Measurements from ENCODE around the gene TRMT5.

TRMT5 gene

DNA sequence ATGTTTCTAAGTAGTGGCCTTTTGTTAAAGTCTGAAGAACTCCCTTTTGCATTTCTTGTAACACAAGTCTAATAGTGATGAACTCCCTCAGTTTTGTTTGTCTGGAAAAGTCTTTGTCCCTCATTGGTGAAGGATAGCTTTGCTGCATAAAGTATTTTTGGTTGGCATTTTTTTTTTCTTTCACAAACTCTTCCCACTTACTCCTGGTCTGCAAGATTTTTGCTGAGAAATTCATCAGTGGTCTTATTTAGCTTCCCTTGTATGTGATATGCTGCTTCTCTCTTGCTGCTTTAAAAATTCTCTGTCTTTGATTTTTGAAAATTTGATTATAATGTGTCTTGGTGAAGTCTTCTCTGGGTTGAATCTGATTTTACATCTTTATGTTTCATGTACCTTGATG is 22.7 kb downstream of the TRMT5 start:
- peaks cover 3 to 5% of the 10 kb centered on the region in 2 experiments for H3K36me3 ChIP-seq (ENCODE audit: control insufficient read depth in 1 of 2, insufficient read depth in 2 of 2, low read depth in 1 of 2, low read length in 2 of 2)
- H2BK5ac ChIP-seq (ENCODE audit: low read depth, low read length, poor library complexity, severe bottlenecking) = no peak overlapping the region
- no peak overlapping the region for H3K27ac ChIP-seq (ENCODE audit: low read length, poor library complexity, severe bottlenecking)
- H3K4me2 ChIP-seq (ENCODE audit: low read length, poor library complexity, severe bottlenecking) = no peak overlapping the region
- no peak overlapping the region for H2BK15ac ChIP-seq (ENCODE audit: low read depth, poor library complexity, severe bottlenecking)
- DNase-seq = no peak
- no peak overlapping the region for H3K9ac ChIP-seq (ENCODE audit: low read length)
- H3K9me3 ChIP-seq (ENCODE audit: control insufficient read depth, low read length) = peaks cover 54% of the 10 kb centered on the region
- H3K18ac ChIP-seq (ENCODE audit: low read depth in 1 of 2, low read length in 2 of 2) = no peak overlapping the region
- H2AFZ ChIP-seq (ENCODE audit: low read depth, low read length) = no peak overlapping the region
- no peak overlapping the region for H4K8ac ChIP-seq (ENCODE audit: low read length)
- no peak overlapping the region for H2BK12ac ChIP-seq (ENCODE audit: low read length in 2 of 2)
- peak overlapping the region in 1 of 2 experiments; percentile 24 for H3K4me3 ChIP-seq (ENCODE audit: insufficient read depth in 1 of 2, low read depth in 1 of 2, low read length in 2 of 2)
- H2BK120ac ChIP-seq (ENCODE audit: low read depth, low read length) = no peak overlapping the region
- no peak overlapping the region for H4K91ac ChIP-seq (ENCODE audit: low read length)
- peaks cover 13% of the 10 kb centered on the region for H3K79me1 ChIP-seq (replicated peaks; ENCODE audit: low read length, poor library complexity, severe bottlenecking)
- H3K4me1 ChIP-seq (ENCODE audit: control insufficient read depth, insufficient read depth, low read depth, low read length) = no peaks in the 10 kb centered on the region
- no peak overlapping the region for H2AK5ac ChIP-seq (ENCODE audit: low read length, severe bottlenecking)
- no peaks in the 10 kb centered on the region for H3K27me3 ChIP-seq (ENCODE audit: control insufficient read depth in 1 of 2, insufficient read depth in 1 of 2, low read length in 2 of 2)
- H3K4ac ChIP-seq (ENCODE audit: low read depth in 1 of 2, low read length in 2 of 2) = no peak overlapping the region
- H3K23ac ChIP-seq (ENCODE audit: low read length in 2 of 2) = no peak overlapping the region
- no peak overlapping the region for H3K14ac ChIP-seq (ENCODE audit: low read length in 2 of 2)

DNA sequence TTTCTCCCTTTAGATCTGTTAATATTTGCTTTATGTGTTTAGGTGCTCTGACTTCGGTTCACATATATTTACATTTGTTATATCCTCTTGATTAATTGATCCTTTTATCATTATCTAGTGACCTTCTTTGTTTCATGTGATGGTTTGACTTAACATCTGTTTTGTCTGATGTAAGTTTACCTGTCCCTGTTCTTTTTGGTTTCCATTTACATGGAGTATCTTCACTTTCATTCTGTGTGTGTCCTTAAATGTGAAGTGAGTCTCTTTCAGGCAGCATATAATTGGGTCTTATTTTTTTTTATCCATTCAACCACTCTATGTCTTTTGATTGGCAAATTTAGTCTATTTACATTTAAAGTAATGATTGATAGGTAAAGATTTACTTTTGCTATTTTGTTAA is 24.2 kb downstream of the TRMT5 start:
- no peak overlapping the region for H2BK12ac ChIP-seq (ENCODE audit: low read length in 2 of 2)
- H3K9me3 ChIP-seq (ENCODE audit: control insufficient read depth, low read length) = peaks cover 56% of the 10 kb centered on the region
- H2BK120ac ChIP-seq (ENCODE audit: low read depth, low read length) = no peak overlapping the region
- no peak overlapping the region for H2AFZ ChIP-seq (ENCODE audit: low read depth, low read length)
- no peak overlapping the region for H3K9ac ChIP-seq (ENCODE audit: low read length)
- H4K8ac ChIP-seq (ENCODE audit: low read length) = no peak overlapping the region
- no peaks in the 10 kb centered on the region for H3K27me3 ChIP-seq (ENCODE audit: control insufficient read depth in 1 of 2, insufficient read depth in 1 of 2, low read length in 2 of 2)
- H3K36me3 ChIP-seq (ENCODE audit: control insufficient read depth in 1 of 2, insufficient read depth in 2 of 2, low read depth in 1 of 2, low read length in 2 of 2) = peaks cover 3 to 5% of the 10 kb centered on the region in 2 experiments
- peaks cover 14% of the 10 kb centered on the region for H3K79me1 ChIP-seq (replicated peaks; ENCODE audit: low read length, poor library complexity, severe bottlenecking)
- H3K4me3 ChIP-seq (ENCODE audit: insufficient read depth in 1 of 2, low read depth in 1 of 2, low read length in 2 of 2) = no peak overlapping the region
- H4K91ac ChIP-seq (ENCODE audit: low read length) = no peak overlapping the region
- no peak overlapping the region for H2BK5ac ChIP-seq (ENCODE audit: low read depth, low read length, poor library complexity, severe bottlenecking)
- DNase-seq = no peak
- no peak overlapping the region for H3K27ac ChIP-seq (ENCODE audit: low read length, poor library complexity, severe bottlenecking)
- H2AK5ac ChIP-seq (ENCODE audit: low read length, severe bottlenecking) = no peak overlapping the region
- H3K4ac ChIP-seq (ENCODE audit: low read depth in 1 of 2, low read length in 2 of 2) = no peak overlapping the region
- H2BK15ac ChIP-seq (ENCODE audit: low read depth, poor library complexity, severe bottlenecking) = no peak overlapping the region
- no peak overlapping the region for H3K23ac ChIP-seq (ENCODE audit: low read length in 2 of 2)
- H3K4me2 ChIP-seq (ENCODE audit: low read length, poor library complexity, severe bottlenecking) = no peak overlapping the region
- WGBS = no CpG with 5 or more reads among the region's 1 CpG
- no peak overlapping the region for H3K14ac ChIP-seq (ENCODE audit: low read length in 2 of 2)
- no peak overlapping the region for H3K18ac ChIP-seq (ENCODE audit: low read depth in 1 of 2, low read length in 2 of 2)
- H3K4me1 ChIP-seq (ENCODE audit: control insufficient read depth, insufficient read depth, low read depth, low read length) = no peaks in the 10 kb centered on the region

DNA sequence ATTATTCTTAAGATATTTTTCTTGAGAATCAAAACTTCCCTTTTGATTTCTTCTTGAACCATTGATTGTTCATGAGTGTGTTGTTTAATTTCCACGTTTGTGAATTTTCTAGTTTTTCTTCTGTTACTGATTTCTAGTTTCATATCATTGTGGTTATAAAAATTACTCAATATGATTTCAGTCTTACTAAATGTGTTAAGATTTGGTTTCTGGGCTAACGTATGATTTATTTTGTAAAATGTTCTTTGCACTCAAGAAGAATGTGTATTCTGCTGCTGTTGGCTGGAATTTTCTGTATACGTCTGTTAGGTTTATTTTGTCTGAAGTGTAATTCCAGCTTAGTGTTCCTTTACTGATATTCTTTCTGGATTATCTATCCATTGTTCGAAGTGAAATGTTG is 24.7 kb downstream of the TRMT5 start:
- Histone ChIP-seq H3K18ac (ENCODE audit: low read depth in 1 of 2, low read length in 2 of 2) (no peak overlapping the region), H2BK5ac (ENCODE audit: low read depth, low read length, poor library complexity, severe bottlenecking) (no peak overlapping the region), H3K14ac (ENCODE audit: low read length in 2 of 2) (no peak overlapping the region), H2BK12ac (ENCODE audit: low read length in 2 of 2) (no peak overlapping the region), H4K91ac (ENCODE audit: low read length) (no peak overlapping the region), H4K8ac (ENCODE audit: low read length) (no peak overlapping the region), H3K9me3 (ENCODE audit: control insufficient read depth, low read length) (peaks cover 56% of the 10 kb centered on the region), H2BK120ac (ENCODE audit: low read depth, low read length) (no peak overlapping the region), H3K79me1 (replicated peaks; ENCODE audit: low read length, poor library complexity, severe bottlenecking) (peaks cover 14% of the 10 kb centered on the region), H2AFZ (ENCODE audit: low read depth, low read length) (no peak overlapping the region), H3K4me3 (ENCODE audit: insufficient read depth in 1 of 2, low read depth in 1 of 2, low read length in 2 of 2) (no peak overlapping the region), H3K4me2 (ENCODE audit: low read length, poor library complexity, severe bottlenecking) (no peak overlapping the region), H3K27ac (ENCODE audit: low read length, poor library complexity, severe bottlenecking) (no peak overlapping the region), H3K23ac (ENCODE audit: low read length in 2 of 2) (no peak overlapping the region), H2BK15ac (ENCODE audit: low read depth, poor library complexity, severe bottlenecking) (no peak overlapping the region), H3K27me3 (ENCODE audit: control insufficient read depth in 1 of 2, insufficient read depth in 1 of 2, low read length in 2 of 2) (no peaks in the 10 kb centered on the region), H3K4me1 (ENCODE audit: control insufficient read depth, insufficient read depth, low read depth, low read length) (no peaks in the 10 kb centered on the region), H3K36me3 (ENCODE audit: control insufficient read depth in 1 of 2, insufficient read depth in 2 of 2, low read depth in 1 of 2, low read length in 2 of 2) (peaks cover 3 to 5% of the 10 kb centered on the region in 2 experiments), H3K4ac (ENCODE audit: low read depth in 1 of 2, low read length in 2 of 2) (no peak overlapping the region), H3K9ac (ENCODE audit: low read length) (no peak overlapping the region), H2AK5ac (ENCODE audit: low read length, severe bottlenecking) (no peak overlapping the region)
- WGBS = 98% methylated on average over 2 of the region's 4 CpGs
- DNase-seq = no peak

DNA sequence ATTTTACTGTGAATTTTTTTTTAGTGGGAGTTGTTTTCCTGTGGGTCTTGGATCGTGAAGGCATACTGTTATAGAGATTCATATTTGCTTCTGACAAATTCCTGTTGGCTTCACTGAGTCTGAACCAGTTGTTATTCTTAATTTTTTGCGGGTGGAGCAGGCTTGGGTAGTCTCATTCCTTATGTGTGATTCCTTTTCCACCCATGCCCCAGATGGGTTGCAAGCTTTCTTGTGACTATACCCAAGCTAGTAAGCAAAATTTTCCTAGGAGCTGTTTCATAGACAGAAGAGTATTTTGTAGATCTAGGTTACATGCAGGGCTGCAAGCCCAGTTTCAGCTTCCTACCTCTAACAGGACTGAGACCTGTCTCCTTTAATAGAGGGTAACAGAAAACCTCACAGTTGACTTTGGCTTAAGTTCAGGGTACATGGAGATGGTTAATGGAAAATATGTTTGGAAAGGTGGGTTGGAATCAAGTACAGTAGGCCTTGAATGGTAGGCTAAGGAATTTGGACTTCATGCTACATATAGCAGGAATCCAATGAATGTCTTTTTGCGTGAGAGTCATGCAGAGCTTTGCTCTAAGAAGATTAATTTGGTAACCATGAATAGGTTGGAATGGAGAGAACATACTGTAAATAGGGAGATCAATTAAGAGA is 29.0 kb downstream of the TRMT5 start:
- Histone ChIP-seq H2AK5ac (ENCODE audit: low read length, severe bottlenecking) (no peak overlapping the region), H3K27me3 (ENCODE audit: control insufficient read depth in 1 of 2, insufficient read depth in 1 of 2, low read length in 2 of 2) (no peaks in the 10 kb centered on the region), H2BK12ac (ENCODE audit: low read length in 2 of 2) (no peak overlapping the region), H4K91ac (ENCODE audit: low read length) (no peak overlapping the region), H2BK15ac (ENCODE audit: low read depth, poor library complexity, severe bottlenecking) (no peak overlapping the region), H3K23ac (ENCODE audit: low read length in 2 of 2) (no peak overlapping the region), H3K36me3 (ENCODE audit: control insufficient read depth in 1 of 2, insufficient read depth in 2 of 2, low read depth in 1 of 2, low read length in 2 of 2) (no peaks in the 10 kb centered on the region), H3K4me2 (ENCODE audit: low read length, poor library complexity, severe bottlenecking) (no peak overlapping the region), H3K9me3 (ENCODE audit: control insufficient read depth, low read length) (peaks cover 28% of the 10 kb centered on the region), H3K4me1 (ENCODE audit: control insufficient read depth, insufficient read depth, low read depth, low read length) (no peaks in the 10 kb centered on the region), H3K4ac (ENCODE audit: low read depth in 1 of 2, low read length in 2 of 2) (no peak overlapping the region), H3K18ac (ENCODE audit: low read depth in 1 of 2, low read length in 2 of 2) (no peak overlapping the region), H3K4me3 (ENCODE audit: insufficient read depth in 1 of 2, low read depth in 1 of 2, low read length in 2 of 2) (no peak overlapping the region), H3K27ac (ENCODE audit: low read length, poor library complexity, severe bottlenecking) (peak overlapping the region; percentile 81), H3K79me1 (replicated peaks; ENCODE audit: low read length, poor library complexity, severe bottlenecking) (peaks cover 3% of the 10 kb centered on the region), H2AFZ (ENCODE audit: low read depth, low read length) (no peak overlapping the region), H2BK120ac (ENCODE audit: low read depth, low read length) (no peak overlapping the region), H3K14ac (ENCODE audit: low read length in 2 of 2) (no peak overlapping the region), H4K8ac (ENCODE audit: low read length) (no peak overlapping the region), H3K9ac (ENCODE audit: low read length) (peak overlapping the region; percentile 65), H2BK5ac (ENCODE audit: low read depth, low read length, poor library complexity, severe bottlenecking) (no peak overlapping the region)
- no peak for DNase-seq
- WGBS = 99% methylated on average over 2 of the region's 3 CpGs

Measured in mesenchymal stem cell (in vitro differentiated cells and primary cell).